Suprapubic skin (tissue), 3 donors: ENCODE measurements around the gene CYTH3.

Source experiments
- CTCF ChIP-seq, 2 donors: fragments of 200-600 bp in 1 of 2; fragments of 450-650 bp in 1 of 2; sonication (generic) in 1 of 2; IDR thresholded peaks; one replicate each; pipeline ENCODE4 v1.5.1; 2016 to 2019; ENCODE audit warnings: antibody characterized with exemption in 2 of 2, mild to moderate bottlenecking in 1 of 2, moderate library complexity in 1 of 2
- POLR2A ChIP-seq, 2 donors: fragments of 450-650 bp; IDR thresholded peaks; one replicate each; pipeline ENCODE4 v1.6.1; 2017; ENCODE audit warnings: antibody characterized with exemption in 2 of 2, mild to moderate bottlenecking in 2 of 2, moderate library complexity in 2 of 2

- no peak for TF ChIP-seq POLR2A (IDR thresholded peaks at IDR 0.05)
- TF ChIP-seq CTCF (IDR thresholded peaks at IDR 0.05): no peak
Measured at GRCh38 chr7:6172910-6173295, 99.5 kb downstream of the CYTH3 start.
